Stimulated activated CD4-positive, alpha-beta T cell treated with anti-CD3 and anti-CD28 coated beads, Interleukin-2, amount 100 ng/mL, for 4 hours (primary cell): Measurements from ENCODE around the gene ANKH.

ENCODE experiments used
- DNase-seq: peaks from one replicate; pipeline ENCODE4 v3.0.0-alpha.2; 2020; ENCODE audit warnings: low read depth

Gene ANKH

DNA sequence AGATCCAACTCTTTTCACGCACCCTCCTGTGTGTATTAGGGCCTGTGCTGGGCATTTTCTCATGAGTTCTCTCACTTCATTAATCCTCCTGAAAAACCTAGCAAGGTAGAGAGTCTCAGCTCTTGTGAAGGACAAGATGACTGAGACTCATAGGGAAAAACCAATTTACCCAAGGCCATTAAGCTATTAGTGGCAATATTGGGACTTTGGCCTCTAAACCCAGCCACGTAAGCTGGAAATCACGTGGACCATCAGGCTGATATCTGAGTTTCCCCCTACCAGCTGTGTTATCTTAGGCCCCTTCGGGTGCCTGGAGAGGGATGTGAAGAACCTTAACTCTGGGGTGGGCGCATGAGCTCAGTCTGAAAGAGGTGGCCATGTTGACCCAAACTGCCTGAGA is 80.7 kb downstream of the ANKH start:
- DNase-seq: no peak

DNA sequence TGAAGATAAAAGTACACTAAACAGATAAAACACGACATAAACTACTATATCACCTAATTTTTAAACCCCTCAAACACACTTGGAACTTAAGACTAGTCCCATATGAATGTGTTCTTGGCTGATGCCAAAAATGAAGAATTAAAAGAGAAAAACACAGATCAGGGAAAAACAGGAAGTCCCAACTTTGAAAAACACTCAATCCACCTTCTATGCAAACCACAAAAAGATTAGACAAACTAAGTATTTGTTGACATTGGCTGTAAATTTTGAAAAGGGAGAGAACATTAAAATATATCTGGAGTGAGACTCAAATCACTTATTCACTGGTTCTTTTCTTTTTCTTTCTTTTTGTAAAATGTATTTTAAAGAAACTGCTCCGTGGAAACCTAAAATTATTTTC is 81.4 kb downstream of the ANKH start:
- no peak for DNase-seq

- DNase-seq: no peak
Observed at GRCh38 chr5:14787801-14788579, 83.6 kb downstream of the ANKH start.

DNA sequence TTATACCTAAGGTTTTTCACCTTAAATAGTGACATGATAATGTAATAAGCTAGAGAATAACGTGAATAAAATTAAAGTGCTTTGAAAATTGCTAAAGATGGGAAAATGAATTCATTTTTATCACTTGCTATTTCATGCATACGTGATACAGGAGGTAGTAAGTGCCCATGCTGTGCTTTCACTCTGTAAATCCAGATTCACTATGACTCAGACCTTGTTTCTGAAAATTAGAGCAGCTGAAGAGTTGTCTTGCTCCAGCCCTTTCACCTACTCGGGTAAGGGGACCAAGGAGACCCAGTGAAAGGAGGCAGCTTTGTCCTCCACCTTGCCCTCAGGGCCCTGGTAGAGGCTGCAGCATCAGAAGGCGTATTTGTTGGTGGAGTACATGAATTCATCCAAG is 87.9 kb downstream of the ANKH start:
- DNase-seq: no peak

DNA sequence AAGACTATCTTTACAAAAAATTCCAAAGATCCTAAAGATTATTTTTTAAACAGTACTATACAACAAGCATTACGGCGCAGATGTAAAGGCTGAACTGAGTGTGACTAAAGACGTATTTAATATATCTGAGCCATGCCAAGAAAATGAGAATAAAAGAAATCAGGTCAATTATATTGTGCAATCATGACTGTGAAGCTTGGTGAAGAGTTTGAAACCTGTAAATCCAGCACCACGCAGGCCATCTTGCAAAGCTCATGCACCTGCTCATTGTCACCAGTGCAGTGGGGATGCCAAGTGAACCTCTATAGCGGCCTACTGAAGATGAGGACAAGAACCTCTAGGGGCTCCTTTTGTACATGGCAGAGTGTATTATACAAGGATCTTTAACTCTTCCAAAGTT is 89.0 kb downstream of the ANKH start:
- no peak for DNase-seq

GRCh38 chr5:14781106-14781505 is 90.5 kb downstream of the ANKH start:
- no peak for DNase-seq

DNA sequence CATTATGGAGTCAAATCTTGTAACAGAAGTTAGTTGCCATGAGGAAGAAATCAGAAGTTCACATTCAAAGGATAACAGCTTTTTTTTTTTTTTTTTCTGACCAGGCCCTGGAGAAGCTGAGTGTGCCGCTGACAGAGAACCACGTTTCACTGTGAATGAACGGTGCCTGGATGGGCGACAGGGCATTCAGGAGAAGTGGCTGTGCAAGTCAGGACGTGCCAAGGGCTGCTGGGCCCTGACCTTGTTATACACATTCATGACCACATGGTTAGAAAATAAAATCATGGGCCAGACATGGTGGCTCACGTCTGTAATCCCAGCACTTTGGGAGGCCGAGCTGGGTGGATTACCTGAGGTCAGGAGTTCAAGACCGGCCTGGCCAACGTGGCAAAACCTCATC is 91.6 kb downstream of the ANKH start:
- no peak for DNase-seq

DNA sequence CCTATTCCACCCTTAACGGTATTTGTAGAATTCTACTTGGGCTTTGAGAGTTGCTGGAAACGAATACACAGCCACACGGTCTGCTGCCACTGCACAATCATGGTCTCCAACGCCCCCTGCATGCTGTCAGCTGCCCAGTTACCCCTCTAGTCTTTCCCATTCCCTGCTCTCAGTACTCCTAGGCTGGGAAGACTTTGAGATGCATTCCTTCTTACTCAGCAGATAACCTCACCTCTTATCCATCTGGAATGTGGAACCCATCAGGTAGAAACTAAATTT is 92.8 kb downstream of the ANKH start:
- no peak for DNase-seq

DNA sequence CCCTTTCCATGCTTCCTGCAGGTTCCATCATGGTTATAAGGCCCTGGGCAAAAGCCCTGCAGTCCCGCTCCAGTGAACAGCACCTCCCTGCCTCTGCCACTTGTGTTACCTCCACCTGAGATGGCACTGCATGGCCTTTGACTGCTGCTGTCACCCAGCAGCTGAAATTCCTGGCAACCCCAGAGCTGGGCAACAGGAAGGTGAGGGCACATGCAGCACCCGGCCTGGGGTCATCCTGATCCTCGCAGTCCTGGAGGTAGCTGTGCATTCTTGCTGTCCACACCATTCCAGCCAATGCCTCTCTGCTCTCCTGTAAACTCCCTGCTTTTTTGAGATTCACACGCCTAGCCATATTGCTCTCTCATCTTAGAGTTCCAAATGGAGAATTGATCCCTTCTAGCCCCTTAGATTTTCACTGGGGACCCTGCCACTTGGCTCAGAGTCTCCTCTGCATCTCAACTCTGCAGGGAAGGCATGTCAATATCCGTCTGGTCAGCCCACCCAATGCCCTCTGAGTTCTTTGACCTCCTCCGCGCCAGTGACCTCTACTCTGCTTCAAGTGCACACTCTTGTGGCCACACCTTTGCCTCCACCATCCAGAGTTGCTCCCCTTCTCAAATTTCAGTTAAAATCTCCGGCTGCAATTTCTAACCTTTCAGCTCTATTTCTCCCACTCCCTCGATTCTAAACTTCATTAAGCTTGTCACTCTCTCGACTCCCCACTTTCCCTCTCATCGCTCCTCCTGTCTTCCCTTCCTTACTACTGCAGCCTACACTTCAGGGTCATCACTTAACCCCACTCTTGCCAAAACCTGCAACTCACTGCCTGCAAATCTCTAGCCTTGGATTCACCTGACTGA is 93.4 kb downstream of the ANKH start:
- no peak for DNase-seq

DNA sequence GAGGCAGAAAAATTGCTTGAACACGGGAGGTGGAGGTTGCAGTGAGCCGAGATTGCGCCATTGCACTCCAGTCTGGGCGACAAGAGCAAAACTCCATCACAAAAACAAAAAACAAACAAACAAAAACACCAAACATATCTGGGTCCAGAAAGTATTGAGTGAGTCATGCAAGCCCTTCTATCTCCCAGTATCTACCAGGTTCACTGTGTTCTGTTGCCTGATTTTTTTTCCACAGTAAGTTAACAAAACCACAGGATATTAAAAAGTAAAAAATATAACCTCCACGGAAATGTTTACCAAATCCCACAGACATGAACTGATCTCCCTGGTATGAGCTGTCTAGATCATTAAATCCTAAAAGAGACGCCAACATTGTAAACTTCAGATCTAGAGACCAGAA is 94.4 kb downstream of the ANKH start:
- no peak for DNase-seq

DNA sequence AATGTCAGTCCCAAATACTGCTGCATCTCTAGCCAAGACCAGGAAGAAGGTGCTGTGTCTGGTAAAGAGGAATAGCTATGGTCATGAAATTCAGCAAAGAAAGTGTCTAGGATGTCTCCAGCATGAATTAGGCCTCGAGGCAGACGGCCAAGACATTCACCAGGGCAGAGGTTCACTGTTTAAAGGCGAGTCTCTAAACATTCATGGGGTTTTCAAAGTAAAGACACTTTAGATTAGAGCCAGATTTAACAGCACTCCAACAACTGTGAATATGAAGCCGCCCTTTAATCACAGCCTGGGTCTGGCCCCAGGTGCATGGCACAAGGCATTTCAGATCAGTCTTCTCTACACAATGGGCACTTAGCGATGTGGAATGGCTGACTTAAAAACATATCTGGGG is 95.0 kb downstream of the ANKH start:
- no peak for DNase-seq

DNA sequence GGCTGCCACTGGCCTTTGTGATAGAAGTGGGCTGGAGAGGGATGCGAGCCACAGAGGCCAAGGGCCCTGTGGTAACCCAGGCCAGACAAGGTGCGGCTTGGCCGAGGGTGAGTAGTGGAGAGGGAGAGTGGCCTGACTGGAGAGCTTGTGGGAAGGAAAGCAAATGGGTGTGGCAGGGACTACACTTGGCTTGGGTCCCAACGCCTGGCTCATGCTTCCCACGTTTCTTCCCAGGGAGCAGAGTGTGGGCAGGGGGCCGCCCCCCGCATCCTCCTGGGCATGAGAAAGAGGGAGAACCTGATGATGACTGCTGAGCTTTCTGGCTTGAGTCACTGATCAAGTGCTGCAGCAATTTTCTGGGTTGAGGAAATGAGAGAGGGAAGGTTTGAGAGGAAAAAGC is 95.7 kb downstream of the ANKH start:
- no peak for DNase-seq

DNA sequence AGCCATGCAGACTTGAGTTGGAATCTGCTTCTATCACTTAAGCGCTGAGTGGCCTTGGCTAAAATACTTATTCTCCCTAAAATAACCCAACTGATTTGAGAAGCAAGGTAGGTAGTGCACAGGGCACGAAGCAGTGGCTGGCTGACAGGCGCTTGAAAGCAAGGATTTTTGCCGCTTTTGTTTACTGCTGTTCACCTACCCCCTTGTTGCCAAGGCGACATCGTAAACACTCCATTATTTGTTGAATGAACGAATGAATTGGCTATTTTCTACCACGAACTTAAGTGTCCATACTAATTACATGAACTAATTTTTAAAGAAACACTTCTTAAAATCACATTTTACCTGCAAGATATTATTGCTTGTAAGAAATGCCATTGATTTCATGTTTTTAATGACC is 98.0 kb downstream of the ANKH start:
- DNase-seq: no peak

DNA sequence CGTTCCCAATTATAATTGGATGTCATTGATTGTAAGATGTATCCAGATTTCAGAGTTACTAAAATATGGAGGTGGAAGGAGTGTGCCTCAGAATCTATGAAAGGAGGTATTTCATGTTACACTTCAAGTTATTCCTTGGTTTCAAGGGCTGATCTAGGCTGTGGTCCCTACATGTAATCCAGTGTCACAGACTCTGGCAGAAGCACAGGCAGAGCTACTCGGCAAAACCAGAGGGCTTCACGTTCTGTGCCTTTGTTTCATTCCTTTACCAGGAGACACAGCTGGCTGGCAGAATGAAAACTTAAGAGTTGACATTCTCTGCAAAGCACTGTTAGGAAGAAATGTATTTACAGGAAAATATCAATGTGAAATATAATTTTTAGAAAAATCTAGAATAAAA is 99.6 kb downstream of the ANKH start:
- no peak for DNase-seq

GRCh38 chr5:14771189-14771588 is 100.4 kb downstream of the ANKH start:
- DNase-seq: no peak

GRCh38 chr5:14768508-14769365 is 102.8 kb downstream of the ANKH start:
- no peak for DNase-seq

DNA sequence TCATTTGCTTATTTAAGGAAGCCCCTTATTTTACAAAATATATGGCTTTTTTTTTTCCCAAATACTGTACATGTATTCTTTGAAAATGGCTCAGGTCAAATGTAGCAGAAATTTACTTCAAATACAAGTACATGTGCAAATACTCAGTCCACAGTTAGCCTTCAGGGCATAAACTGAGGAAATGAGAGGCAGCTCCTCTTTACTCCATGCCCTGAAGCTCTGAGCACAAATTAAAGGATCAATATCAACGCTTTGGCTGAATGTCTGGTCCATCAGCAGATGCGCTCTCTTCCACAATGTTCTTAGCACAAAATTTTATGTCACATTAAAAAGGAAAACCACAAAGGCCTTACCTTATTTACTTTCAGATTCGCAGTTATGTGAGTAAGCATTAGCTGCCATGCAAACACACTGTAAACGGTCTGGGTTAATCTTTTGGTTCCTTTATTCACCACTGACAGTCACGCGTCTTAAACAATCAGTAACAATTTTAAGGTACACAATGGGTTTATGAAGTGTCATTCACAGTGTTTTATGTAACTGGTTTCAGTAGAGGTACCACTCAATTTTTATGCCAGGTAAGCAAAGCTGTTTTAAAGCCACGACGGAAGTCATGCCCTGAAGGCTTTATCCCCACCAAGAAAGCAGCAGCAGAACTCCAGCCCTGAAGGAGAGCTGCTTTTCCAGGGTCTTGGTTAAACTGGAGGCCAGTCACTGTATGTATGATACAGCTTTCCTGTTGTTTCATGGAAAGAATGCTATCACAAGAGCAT is 103.7 kb downstream of the ANKH start:
- DNase-seq: no peak

- no peak for DNase-seq
Observed at GRCh38 chr5:14767053-14767452, 104.5 kb downstream of the ANKH start.

GRCh38 chr5:14766584-14766983 is 105.0 kb downstream of the ANKH start:
- no peak for DNase-seq

- DNase-seq: no peak
Observed at GRCh38 chr5:14765587-14765986, 106.0 kb downstream of the ANKH start.

DNA sequence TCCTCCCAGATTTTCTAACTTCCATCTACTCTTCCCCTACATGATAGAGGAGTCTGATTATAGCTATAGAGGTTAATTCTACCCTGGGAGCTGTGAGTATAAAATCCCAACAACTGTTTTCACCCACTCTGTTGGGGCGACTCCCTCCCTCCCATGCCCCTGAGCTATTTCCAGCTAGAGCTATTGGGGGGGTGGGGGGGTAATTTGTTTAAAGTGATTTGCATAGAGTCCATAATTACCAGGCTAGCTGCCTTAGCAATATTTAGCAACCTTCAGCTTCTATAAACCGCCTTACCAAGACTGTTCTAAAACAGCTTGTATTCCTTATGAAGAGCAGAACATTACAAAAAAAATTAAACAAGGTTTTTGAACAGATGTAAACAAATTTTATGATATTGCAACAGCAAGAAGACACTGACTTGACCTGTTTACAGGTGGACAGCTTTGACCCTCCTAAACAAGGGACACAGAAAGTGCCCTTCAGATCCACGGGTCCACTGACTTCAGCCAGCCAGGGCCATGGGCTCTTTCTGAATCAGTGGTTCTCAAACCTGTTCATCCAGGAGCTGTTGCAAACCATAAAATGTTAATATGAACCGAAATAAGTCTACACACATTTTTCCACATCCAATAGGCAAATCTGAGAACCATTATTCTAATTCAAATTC is 108.9 kb downstream of the ANKH start:
- no peak for DNase-seq
